ENCODE data around the gene SERPINB7. TPM values are rescaled to one million over a fixed set of nuclear protein-coding genes. Genes with fewer than 3 reads are reported as not detected.
"Not testable (repeated sequence)": the region's sequence is repeated elsewhere in the genome, so short reads cannot be mapped to it uniquely, and the experiment has no call there.

The SERPINB7 gene, protein sequence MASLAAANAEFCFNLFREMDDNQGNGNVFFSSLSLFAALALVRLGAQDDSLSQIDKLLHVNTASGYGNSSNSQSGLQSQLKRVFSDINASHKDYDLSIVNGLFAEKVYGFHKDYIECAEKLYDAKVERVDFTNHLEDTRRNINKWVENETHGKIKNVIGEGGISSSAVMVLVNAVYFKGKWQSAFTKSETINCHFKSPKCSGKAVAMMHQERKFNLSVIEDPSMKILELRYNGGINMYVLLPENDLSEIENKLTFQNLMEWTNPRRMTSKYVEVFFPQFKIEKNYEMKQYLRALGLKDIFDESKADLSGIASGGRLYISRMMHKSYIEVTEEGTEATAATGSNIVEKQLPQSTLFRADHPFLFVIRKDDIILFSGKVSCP
- 2.2 TPM for polyA plus RNA-seq (2013, experiment 1 of 2; ENCODE audit: insufficient read length)
- polyA plus RNA-seq (2013, experiment 2 of 2; ENCODE audit: insufficient read length), result 0.43 TPM

DNA sequence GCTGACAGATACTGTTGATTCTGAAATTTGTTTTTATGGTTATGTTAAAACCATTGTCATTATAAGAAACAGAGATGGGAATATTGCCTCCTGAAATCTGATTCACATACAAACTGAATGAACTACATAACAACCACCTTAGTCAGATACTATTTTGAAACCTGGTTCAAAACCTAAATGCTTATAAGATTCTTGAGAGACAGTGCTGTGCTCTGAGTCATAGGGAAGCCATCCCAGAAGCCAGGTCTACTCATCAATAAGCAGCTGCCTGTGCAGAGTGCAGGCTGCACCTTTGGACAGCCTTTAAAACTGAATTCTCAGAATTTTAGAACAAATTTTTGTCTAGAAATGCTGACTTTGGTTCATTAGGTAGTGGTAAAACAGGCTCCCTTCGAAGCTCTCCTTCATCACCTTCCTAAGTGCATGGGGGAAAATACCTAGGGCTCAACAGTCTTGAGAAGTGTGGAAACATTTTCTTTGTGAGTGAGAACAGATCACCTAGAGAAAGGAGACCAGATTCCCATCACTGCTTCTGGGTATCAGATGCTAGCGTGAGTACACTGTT is at the start of gene SERPINB7:
Gene SERPINB7, plus strand, starts transcription at position 253 of the 565 bp plus-strand sequence. CDS start 6,955 bp downstream, outside the sequence.
- DNase-seq, result peak; percentile 86

DNA sequence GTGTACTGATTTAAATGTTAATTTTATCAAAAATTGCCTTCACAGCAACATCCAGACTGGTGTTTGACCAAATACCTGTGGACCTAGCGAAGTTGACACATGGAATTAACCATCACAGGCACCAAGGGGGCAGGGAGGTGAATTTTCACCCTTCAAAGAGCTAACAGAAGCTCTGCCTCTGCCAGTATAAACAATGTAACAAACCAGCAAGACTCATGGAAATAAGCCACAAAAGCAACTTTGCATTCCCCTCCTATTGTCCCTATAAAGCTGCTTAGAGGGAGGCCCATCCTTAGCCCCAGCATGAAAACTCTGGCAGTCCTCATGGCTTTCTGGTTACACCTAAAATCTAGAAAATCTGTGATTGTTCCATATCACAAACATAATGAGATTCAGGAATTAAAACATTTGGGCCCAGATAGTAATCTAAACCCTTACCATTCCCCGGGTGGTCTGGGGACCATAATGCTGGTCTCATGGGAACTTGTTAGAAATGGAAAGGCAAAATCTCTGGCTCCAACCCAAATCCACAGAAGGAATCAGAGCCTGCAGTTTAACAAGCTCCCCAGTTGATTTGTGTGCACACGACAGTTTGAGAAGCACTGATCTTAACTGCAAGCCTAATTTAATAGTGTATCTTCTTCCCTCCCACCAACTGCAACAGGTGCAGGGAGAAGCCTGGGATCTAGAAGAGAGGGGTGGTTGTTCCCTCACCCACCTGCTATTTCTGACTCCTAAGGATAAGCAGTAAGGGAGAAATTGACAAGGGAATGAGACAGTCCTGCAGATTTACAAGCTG is 49.3 kb upstream of the SERPINB7 start:
- DNase-seq, result no peak

DNA sequence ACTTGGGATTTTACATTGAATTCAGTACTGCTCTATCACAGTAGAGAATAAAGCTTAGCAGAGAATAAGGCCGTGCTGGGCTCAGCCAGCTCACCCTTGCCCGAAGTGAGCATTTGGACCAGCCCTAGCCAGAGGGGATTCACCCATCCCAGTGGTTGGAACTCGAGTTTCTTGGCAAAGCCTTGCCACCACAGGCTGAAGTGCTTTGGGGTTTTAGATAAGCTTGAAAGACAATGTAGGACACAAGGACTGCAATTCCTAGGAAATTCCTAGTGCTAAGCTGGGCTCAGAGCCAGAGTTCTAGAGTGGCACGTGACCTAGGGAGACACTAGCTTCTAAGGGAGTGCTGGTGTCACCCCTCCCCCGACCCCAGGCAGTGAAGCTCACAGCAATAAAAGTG is 44.4 kb upstream of the SERPINB7 start:
- peak; percentile 15 for DNase-seq

DNA sequence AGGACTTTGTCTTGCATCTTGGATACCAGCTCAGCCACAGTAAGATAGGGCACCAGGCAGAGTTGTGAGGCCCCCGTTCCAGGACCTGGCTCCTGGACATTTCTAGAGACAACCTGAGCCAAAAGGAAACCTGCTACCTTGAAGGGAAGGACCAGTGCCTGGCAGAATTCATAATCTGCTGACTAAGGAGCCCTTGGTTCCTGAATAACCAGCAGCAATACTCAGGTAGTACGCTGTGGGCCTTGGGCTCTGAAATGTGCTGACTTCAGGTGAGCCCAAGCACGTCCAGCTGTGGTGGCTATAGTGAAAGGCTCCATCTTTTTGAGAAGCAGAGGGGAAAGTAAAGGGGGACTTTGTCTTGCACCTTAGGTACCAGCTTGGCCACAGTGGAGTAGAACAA is 44.0 kb upstream of the SERPINB7 start:
- no peak for DNase-seq

DNA sequence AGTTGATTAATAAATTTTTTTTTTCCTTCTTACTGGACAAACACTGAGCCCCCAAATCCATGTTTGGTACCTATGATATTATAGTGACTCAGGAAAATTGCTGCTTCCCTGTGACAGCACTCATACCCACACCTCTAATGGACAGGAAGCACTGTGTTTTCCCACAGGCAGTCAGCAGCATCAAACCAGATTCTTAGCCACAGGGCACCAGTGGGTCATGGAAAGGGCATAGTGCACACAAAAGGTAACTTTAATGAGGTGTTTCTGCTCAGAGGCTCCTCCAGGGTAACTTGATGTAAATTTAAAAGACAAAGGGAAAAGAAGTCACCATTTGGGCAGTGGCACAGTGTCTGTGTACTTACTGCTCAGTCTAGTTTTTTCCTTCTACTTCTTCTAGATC is 38.3 kb upstream of the SERPINB7 start:
- DNase-seq, result peak; percentile 12

DNA sequence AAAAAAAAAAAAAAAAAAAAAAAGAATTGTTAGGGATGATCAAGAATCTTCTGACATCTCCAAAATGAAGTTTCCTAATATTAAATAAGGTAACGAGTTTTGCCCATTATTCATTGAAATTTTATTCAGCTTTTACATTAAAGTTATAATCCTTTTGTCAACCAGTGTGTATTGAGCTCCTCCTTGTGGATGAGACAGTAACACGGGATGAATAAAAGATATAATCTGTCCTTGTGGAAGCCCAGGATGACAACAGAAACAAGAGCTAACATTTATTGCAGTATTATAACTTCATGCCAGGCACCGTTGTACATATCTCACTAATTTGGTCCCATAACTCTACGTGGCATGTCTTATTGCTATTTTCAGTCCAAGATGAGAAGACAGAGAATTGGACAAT is 33.4 kb upstream of the SERPINB7 start:
- DNase-seq, result peak; percentile 29

DNA sequence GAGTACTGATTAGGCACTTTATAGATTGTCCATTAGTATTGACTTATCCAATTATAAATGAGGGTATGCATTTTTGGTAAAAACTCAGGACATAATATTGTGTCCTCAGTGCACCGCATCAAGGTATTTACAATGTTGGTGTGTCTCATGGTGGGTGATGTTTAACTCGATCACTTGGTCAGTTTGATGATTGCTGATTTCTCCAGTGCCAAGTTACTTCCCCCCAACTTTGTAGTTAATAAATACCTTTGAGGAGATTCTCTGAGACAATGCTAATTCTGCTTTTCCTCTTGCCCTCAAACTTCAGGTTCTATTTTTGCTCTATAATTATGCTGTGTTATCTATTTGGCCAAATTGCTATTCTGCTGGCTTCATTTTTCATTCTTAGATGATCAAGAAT is 28.2 kb upstream of the SERPINB7 start:
- no peak for DNase-seq

DNA sequence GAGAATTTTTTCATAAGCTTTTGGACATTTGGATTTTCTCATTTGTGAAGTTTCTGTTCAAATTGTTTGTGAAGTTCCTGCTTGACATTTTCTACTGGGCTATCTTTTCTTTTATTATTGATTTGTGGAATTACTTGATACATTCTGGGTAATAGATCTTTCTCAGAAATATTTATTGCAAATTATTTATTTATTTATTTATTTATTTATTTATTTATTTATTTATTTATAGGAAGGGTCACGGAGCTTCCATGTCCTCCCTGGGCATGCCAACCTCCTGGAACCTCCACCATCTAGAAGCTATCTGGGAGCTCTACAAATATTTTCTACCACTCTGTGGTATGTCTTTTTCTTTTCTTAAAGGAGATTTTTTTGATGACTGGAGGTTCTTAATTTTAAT is 25.7 kb upstream of the SERPINB7 start:
- no peak for DNase-seq

DNA sequence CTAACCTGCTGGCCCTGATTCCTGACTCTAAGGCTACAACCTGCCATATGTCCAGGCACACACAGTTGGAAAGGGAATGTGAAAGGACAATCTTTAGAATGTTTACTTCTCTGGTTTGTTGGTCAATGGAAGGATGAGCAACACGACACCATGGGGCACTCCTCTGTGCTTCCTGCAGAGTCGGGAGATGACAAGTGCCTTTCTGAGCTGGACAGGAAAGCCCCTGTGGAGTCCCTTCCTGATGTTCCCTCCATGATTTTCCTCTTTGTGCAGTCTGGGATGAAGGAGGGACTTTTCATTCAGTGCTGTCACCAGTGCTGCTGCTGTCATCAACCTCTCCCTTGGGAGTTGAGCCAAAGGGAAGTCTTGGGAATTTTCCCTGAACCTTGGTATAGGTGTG is 22.6 kb upstream of the SERPINB7 start:
- DNase-seq, result no peak

DNA sequence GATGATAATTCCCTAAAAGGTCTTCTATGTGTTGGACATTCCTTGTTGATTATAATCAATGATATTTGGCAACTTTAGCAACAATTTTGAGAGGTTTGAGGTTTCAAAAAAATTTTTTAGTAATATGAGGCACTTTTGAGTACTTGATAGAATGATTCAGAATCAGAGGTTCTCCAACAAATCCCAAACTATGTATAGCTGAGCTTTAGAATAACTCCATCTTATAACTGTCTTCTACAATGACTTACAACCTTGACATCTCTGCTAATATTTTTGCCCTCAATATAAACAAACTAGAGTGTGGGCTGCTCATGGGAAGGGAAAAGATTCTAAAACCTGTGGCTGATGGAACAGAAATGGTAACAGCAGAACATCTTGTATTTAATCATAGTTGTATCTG is 21.5 kb upstream of the SERPINB7 start:
- DNase-seq, result no peak

DNA sequence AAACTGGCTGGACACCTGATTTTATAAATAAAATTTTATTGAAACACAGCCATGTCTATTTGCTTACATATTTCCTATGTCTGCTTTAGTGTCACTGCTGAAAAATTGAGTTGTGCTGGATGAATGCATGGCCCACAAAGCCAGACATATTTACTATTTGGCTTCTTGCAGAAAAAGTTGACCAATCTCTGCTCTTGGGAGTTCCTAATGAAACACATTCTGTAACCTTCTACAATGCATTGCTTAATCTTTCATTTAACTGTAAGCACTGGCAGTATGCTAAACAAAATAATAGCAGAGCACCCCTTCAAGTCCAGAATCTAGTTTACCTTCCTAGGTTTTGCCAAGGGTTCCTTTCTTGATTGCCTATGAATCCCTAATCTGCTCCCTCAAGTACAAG is 17.7 kb upstream of the SERPINB7 start:
- no peak for DNase-seq

DNA sequence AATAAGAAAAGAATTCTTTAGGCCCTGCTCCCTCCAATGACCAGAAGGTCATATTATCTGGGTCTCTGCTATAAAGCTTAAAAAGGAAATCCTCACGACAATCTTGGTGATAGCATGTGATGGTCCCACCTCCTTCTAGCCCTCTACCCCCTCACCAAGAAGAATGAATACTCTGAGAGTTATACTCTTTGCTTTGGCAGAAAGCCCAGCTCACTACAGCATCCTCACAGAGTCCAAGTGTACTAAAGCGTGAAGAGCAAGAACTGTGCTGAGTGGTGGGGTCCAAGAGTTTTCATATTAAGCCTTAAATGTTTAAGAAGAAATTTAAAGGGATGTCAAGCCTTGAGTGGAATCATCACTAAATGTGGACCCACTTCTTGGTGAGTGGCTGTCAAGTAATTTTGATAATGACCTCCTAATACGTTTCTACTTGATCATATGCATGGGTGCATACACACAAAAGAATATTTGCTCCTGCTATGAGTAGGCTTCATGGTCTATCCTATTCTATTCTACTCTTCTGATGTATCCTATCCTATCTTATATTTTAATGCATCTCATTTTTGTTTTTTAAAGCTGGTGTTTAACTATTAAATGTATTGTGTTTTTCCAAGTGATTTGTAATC is 16.5 kb upstream of the SERPINB7 start:
- no peak for DNase-seq

DNA sequence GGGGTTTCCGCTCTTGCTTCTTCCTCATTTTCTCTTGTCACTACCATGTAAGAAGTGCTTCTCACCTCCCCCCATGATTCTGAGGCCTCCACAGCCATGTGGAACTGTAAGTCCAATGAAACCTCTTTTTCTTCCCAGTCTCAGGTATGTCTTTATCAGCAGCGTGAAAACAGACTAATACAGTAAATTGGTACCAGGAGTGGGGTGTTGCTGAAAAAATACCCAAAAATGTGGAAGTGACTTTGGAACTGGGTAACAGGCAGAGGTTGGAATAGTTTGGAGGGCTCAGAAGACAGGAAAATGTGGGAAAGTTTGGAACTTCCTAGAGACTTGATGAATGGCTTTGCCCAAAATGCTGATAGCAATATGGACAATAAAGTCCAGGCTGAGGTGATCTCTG is 15.4 kb upstream of the SERPINB7 start:
- DNase-seq, result not testable (repeated sequence)

DNA sequence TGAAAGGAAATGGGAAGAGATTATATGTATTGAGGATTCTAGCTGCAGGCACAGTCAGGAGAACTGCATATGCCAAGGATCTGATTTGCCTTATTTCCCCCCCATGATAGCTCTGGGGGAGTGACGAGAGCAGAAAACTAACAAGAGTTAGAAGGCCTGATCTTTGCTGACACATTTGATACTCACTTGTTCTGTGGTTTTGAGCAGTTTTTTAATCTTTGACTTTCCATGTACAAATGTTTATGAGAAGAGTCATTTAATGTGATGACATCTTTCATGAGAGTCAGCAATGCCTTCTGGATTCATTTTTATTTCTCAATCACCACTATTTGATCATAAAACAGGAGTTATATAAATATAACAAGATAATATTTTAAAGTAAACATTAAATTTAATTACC is 12.7 kb upstream of the SERPINB7 start:
- DNase-seq, result peak; percentile 81

DNA sequence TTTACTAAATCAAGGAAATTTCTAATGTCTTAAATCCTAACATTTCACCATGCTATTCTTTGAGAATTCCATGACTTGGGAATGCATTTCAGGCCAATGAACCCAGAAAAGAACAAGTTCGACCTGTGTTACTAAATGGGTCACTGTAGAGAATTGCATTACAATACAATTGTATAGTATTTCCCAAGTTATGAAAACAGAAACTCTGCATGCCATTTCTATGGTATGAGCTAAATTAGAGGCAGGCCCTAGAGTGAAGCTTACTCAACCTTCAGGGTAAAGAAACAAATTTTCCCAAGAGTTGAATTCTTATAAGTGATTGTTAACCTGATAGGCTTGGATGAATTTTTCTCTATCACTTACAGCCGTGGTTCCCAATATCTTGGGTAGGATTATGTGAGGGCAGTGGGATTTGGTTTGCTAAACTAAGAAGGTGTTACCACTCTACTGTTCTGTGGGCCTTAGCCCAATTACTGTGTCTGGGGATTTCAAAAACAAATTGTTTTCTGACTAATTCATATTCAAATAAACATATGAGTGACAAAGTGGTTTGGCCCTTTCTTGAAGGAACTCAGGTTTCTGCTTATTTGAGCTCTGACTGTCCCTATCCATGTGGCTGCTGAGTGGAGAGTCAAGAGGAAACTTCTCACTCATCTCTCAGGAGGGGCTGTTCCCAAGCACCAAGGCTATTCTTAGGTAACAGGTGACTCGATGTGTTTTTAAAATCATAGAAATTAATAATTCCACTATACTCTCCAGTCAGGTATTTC is 11.2 kb upstream of the SERPINB7 start:
- peak; percentile 34 for DNase-seq

DNA sequence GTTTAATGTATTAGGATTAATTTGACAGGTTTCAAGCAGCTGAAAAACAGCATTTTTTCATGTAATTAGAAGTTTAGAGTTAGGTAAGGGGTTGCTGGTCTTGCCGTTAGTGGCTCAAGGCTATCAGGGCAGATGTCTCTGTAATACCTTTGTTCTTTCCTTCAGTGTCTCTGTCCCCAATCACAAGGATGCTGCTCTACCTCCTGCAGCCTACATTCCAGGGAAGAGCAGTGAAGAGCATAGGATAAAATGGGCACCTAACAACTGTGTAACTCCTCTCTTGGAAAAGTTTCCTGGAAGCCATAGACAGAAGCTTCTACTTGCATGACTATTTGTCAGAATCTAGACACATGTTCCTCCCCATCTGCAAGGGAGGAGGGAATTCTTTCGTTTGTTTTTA is 9.4 kb upstream of the SERPINB7 start:
- DNase-seq, result no peak

DNA sequence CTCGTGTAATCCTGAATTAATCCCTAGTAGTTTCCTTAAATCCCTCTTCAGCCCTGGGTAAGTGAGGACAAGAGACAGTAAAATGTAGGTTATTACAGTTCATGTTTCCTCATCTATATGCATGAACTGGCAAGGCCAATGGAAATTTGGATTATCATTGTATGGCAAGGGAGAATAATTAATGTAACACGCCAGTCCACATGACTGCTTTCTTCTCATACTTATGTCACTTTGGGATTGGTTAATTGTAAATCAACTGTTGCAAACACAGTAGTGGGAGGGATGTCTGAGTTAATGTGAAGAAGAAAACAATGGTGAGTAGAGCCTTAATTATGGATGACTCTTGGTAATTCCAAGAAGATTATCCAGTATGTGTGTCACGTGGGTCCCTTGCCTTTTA is 1.7 kb upstream of the SERPINB7 start:
- DNase-seq, result no peak

DNA sequence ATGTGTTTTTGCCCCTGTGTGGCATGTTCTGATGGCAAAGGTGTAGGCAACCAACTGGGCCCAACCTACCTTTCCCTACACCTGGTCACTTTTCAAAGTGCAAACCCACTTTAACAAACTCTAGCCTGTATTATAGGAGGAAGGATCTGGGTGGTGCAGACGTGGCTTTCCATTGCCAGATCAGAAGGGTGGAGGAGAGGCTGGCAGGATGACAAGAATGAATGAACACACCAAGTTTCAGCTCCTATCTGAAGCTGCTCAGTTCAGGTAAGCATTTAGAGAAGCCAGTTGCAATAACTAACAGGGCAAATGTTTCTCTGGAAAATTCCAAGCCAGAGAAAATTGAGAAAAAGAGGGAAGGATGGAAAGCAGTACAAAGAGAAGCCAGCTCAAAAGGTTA is 707 bp upstream of the SERPINB7 start:
- DNase-seq, result no peak

DNA sequence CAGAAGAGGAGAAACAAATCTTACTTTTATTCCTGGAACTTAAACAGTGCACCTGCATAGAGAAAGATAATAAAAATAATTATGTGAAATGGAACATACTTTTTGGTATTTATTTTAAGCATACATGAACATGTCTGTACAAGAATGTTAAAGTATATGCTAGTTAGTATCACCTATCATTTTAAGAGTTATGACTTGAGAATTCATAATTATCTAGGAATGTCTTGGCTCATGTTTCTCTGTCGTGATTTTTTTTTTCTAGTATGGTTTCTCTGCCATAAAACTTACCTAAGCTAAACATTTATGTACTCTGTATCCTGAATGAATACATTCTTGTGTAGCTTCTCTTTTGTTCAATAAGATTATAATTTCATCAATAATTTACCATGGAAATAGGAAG is 4.2 kb downstream of the SERPINB7 start:
- DNase-seq, result no peak

DNA sequence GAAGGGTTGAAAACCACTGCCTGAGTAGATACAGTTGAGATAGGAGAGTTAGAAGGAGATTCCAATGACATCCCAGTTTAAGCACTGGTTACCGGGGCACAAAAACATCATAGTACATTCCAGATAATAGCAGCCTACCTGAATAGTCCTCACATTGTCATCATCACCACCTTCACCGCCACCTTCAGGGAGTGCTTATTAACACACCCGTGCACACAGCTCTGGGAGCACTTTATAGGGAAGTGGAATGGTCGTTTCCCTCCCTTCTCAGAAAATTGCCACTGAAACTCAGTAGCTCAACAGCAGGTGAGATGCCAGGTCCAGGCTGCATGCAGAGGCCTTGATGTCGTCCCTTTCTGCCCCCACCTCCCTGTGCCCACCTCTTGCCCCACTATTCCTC is 8.2 kb downstream of the SERPINB7 start:
- no peak for DNase-seq

DNA sequence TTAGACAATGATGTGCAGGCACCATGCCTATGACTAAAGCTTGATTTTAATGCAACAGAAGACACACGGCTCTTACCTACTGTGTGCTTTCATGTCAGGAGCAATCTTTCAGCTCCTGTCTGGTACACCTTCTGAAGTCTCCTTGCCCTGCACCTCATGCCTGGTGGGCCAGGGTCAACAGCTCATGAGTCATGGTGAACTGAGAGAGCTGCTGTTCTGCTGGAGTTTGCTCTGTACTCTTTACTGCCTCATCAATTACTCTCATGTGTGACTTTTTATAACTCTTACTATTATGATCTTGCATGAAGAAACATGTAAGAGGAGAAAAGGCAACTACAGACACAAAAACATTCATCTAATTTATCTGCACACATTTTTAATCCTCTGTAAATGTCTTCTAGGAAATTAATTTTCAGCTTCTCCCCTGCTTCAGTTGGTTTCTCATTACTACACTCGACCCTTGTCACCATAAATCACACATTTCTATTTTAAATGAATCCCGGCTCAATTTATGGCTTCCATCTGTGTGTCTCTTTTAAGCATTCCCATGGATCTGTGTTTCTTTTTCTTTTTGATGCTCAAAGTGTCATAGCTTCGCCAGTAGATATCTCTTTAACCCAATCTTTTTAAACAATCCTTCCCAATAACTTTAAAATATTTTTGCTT is 9.7 kb downstream of the SERPINB7 start:
- no peak for DNase-seq

DNA sequence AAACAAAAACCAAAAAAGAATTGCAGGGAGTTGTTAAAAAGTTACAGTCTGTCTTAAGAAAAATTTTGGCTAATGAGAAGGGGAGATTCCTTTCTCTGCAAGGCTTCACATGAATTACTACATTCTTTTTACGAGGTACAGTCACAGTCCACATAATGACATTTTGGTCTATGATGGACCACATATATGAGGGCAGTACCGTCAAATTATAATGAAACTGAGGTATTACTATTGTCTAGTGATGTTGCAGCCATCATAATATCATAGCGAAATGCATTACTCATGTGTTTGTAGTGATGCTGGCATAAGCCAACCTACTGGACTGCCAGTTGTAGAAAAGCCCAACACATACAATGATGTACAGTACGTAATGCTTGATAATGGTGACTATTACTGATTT is 12.5 kb downstream of the SERPINB7 start:
- no peak for DNase-seq

Data from fibroblast of skin of back (primary cell).